Heart left ventricle (tissue), 16 donors: Measurements from ENCODE around the gene ACADVL. TPM values are rescaled to one million over a fixed set of nuclear protein-coding genes. Genes with fewer than 3 reads are reported as not detected.

Experiments
- ATAC-seq, 4 donors: fragments of 200-7000 bp; cut with Tn5 transposase; one replicate each; pipeline ENCODE4 v1.9.1; 2020 to 2022; ENCODE audit warnings: moderate library complexity in 4 of 4, mild to moderate bottlenecking in 3 of 4, moderate number of reproducible peaks in 1 of 4
- DNase-seq, 5 donors: peaks; one replicate each; pipeline ENCODE4 v3.0.0-alpha.2; 2020
- H3K27ac ChIP-seq, 12 donors: fragments of 200-600 bp; sonication (generic) in 4 of 12; one replicate each; pipeline versions ENCODE4 v1.5.0 to v1.8.0; 2016 to 2022; ENCODE audit warnings: mild to moderate bottlenecking in 2 of 12
- H3K27me3 ChIP-seq, 9 donors: fragments of 200-600 bp; sonication (generic) in 2 of 9; one replicate each; pipeline versions ENCODE4 v1.5.1 to v1.8.0; 2016 to 2022; ENCODE audit warnings: mild to moderate bottlenecking in 3 of 9
- H3K36me3 ChIP-seq, 9 donors: fragments of 200-600 bp; sonication (generic) in 2 of 9; one replicate each; pipeline versions ENCODE4 v1.5.0 to v1.8.0; 2018 to 2022; ENCODE audit warnings: mild to moderate bottlenecking in 2 of 9
- H3K4me1 ChIP-seq, 12 donors: fragments of 200-600 bp; sonication (generic) in 4 of 12; one replicate each; pipeline versions ENCODE4 v1.5.0 to v1.8.0; 2016 to 2022; ENCODE audit warnings: mild to moderate bottlenecking in 3 of 12
- H3K4me3 ChIP-seq, 12 donors: fragments of 200-600 bp; sonication (generic) in 4 of 12; one replicate each; pipeline versions ENCODE4 v1.5.0 to v1.8.0; 2017 to 2022; ENCODE audit warnings: mild to moderate bottlenecking in 9 of 12, moderate library complexity in 4 of 12
- H3K9me3 ChIP-seq, 12 donors: fragments of 200-600 bp; sonication (generic) in 4 of 12; one replicate each; pipeline versions ENCODE4 v1.5.0 to v1.8.0; 2016 to 2022; ENCODE audit warnings: mild to moderate bottlenecking in 1 of 12
- POLR2A ChIP-seq, 2 donors: fragments of 450-650 bp; IDR thresholded peaks; one replicate each; pipeline ENCODE4 v1.6.1; 2017; ENCODE audit warnings: antibody characterized with exemption in 2 of 2, mild to moderate bottlenecking in 2 of 2, moderate library complexity in 2 of 2
- WGBS, 4 donors: extraction: QIAGEN DNeasy Blood & Tissue Kit in 2 of 4; methylation state at CpG; one replicate each; pipeline versions ENCODE4 v1.1.5 to v1.1.7; 2013 to 2018; 5-methylcytosine and 5-hydroxymethylcytosine counted together
- intact Hi-C, 10 donors: fragments of 100-400 bp; cut with DNase I; formaldehyde crosslinking; loops; one replicate each; pipeline versions ENCODE4 v1.11.1 to v1.14.2; 2022
- polyA plus RNA-seq, 2 donors: library from polyadenylated mRNA; stranded (reverse); fragments of 200-250 nt; gene quantifications; one replicate each; pipeline ENCODE4 v1.2.3, GENCODE V29; 2013
- total RNA-seq, 9 donors: library from RNA; depleted of rRNA in 2 of 9; stranded (reverse); fragments of >200 nt in 2 of 9; fragmentation: NEBNext Ultra II Directional in 3 of 9; extraction: Animal tissue kit (Norgen Biotek cat#: 25700) in 3 of 9; gene quantifications; one replicate each; pipeline versions ENCODE4 v1.1.0 to v1.2.4, GENCODE V29; 2016 to 2023
- TF ChIP-seq, protein P1 (sequence below), 12 donors: fragments of 200-600 bp; sonication (generic) in 4 of 12; IDR thresholded peaks; one replicate each; pipeline versions ENCODE4 v1.5.0 to v1.8.0; 2018 to 2022; ENCODE audit warnings: antibody characterized with exemption in 12 of 12, mild to moderate bottlenecking in 5 of 12
- donor health status: ischemic (EF 13 %, LVEDD 7.1; RV severe dilation, severe dysfunction).
- donor health status: healthy with polysubstance abuse.
- donor health status: DM: no; HTN: yes; CAD: no.
- donor health status: DM: no; HTN: no; CAD: no.
- donor health status: ischemic (EF 25% LVEDD 6.9; RV normal size, moderate dysfunction).
- donor health status: ischemic (EF 25% LVEDD 5.7; RV mildly dilated, moderate dysfunction).
- donor health status: healthy.
- donor health status: DM: yes; HTN: yes; CAD: no.
- donor health status: ischemic (EF 35%, LVEDD 5.7; RV mildly dilated, moderate dysfunction).
- donor health status: nonischemic (EF 11% LVEDD 7.7; RV severe dilation, severe dysfunction).
- donor health status: DM: yes; HTN: yes; CAD: no.
- donor health status: PGD.
- donor health status: ischemic (EF 29% LVEDD 5.4; RV normal size, mild dysfunction).
- donor health status: nonischemic (EF 23%, LVEDD 6.1; RV moderate dilation, normal function).

Gene ACADVL
- total and polyA plus RNA-seq, 11 donors: 601 to 2,758 (median 1,385) TPM

DNA sequence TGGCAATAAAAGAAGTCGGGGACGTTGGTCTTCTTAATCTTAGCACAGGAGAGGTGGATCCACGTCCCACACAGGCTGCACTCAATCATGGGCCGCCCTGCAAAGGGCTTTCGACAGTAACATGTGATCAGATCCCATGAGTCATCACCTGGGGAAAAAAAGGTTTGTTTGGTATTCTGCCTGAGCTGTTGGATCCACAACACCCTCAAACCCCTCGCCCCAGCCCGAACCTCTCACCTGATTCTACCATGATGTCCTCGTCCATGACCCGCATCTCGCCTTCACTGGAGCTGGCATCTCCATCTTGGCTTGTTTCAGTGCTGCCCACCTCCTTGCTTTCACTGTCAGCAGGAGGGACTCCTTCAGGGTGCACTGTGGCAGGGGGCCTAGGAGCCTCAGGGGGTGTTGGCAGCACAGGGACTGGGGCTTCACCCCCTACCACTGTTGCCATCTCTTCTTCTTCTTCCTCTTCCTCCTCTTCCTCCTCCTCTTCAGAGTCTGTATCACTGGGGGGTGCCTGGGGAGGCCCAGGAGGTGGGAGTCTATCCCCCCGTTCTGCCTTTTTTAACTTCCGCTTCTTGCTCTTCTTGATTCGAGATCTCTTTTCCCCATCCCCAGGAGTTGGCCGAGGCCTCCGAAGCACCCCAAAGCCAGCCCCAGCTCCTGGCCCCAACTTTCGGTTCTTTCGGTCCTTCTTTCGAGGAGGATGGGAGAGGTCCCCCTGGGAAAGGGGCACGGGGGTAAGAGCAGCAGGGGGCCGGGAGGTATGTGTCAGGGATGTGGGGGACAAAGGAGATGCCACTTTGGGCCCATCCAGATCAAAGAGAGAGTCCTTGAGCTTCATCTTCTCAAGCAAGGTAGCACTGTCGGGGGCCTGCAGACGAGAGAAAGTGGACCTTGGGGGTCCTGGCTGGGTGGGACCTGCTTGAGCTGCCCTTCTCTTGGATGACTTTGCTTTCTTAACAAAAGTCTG lies 16.2 kb downstream of the ACADVL start:
- no peak overlapping the region for H3K4me3 ChIP-seq
- H3K36me3 ChIP-seq: peaks cover 0 to 38% (median 26%) of the 10 kb centered on the region in 9 donors
- intact Hi-C loops: loop anchor here in 3 of 10 donors (2.0 to 10.0 kb wide), 4 partner anchors 15 to 609 kb away; partner anchors contain the start of genes CD68 (in 1 of the 3), POLR2A (in 1 of the 3) and SLC35G6 (in 1 of the 3)
- peak overlapping the region in 1 of 12 donors; percentile 91 for H3K27ac ChIP-seq
- DNase-seq: peak in 4 of 5 donors; percentile 11 to 54 (median 22)
- TF ChIP-seq, protein P1, sequence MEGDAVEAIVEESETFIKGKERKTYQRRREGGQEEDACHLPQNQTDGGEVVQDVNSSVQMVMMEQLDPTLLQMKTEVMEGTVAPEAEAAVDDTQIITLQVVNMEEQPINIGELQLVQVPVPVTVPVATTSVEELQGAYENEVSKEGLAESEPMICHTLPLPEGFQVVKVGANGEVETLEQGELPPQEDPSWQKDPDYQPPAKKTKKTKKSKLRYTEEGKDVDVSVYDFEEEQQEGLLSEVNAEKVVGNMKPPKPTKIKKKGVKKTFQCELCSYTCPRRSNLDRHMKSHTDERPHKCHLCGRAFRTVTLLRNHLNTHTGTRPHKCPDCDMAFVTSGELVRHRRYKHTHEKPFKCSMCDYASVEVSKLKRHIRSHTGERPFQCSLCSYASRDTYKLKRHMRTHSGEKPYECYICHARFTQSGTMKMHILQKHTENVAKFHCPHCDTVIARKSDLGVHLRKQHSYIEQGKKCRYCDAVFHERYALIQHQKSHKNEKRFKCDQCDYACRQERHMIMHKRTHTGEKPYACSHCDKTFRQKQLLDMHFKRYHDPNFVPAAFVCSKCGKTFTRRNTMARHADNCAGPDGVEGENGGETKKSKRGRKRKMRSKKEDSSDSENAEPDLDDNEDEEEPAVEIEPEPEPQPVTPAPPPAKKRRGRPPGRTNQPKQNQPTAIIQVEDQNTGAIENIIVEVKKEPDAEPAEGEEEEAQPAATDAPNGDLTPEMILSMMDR (IDR thresholded peaks at IDR 0.05): no peak
- TF ChIP-seq POLR2A (IDR thresholded peaks at IDR 0.05): no peak
- no peaks in the 10 kb centered on the region for H3K9me3 ChIP-seq
- peaks cover 10 to 67% (median 39%) of the 10 kb centered on the region in 12 donors for H3K4me1 ChIP-seq
- H3K27me3 ChIP-seq: no peaks in the 10 kb centered on the region
- 84 to 87% (median 85%) methylated on average over 21 to 22 of the region's 22 CpGs for WGBS, 4 donors
- ATAC-seq: no peak

DNA sequence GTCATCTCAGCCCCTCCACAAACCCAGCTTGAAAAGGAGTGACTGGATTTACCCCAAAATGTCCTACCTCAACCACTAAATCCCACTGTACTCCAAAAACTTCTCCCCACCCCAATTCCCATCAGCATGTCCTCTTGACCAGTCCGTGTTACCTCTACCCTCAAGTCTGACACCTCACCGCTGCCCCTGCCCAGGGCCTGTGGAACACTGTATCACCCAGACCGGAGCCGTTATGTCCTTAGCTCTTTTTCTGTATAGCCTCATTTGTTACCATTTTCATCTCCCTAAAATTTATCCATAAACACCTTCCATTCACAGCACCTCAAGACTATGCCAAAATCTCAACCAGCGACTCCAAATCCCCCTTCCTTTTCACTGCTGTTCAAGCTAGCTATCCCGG lies 17.1 kb downstream of the ACADVL start:
- Histone ChIP-seq H3K27ac (peak overlapping the region in 5 of 12 donors; percentile 91 to 98 (median 95)), H3K27me3 (no peaks in the 10 kb centered on the region), H3K36me3 (peaks cover 0 to 38% (median 29%) of the 10 kb centered on the region in 9 donors), H3K4me1 (peaks cover 10 to 69% (median 44%) of the 10 kb centered on the region in 12 donors), H3K4me3 (peak overlapping the region in 2 of 12 donors; percentile 96 to 98), H3K9me3 (no peaks in the 10 kb centered on the region)
- intact Hi-C loops: loop anchor here in 3 of 10 donors (2.0 to 10.0 kb wide), 4 partner anchors 16 to 608 kb away; partner anchors contain the start of genes CD68 (in 1 of the 3), POLR2A (in 1 of the 3) and SLC35G6 (in 1 of the 3)
- ATAC-seq (no peak), DNase-seq (peak in 1 of 5 donors; percentile 24)
- 87 to 89% (median 88%) methylated on average over 6 of the region's 6 CpGs for WGBS, 4 donors
- no peak for TF ChIP-seq POLR2A (IDR thresholded peaks at IDR 0.05)
- TF ChIP-seq, protein P1 (IDR thresholded peaks at IDR 0.05): no peak

DNA sequence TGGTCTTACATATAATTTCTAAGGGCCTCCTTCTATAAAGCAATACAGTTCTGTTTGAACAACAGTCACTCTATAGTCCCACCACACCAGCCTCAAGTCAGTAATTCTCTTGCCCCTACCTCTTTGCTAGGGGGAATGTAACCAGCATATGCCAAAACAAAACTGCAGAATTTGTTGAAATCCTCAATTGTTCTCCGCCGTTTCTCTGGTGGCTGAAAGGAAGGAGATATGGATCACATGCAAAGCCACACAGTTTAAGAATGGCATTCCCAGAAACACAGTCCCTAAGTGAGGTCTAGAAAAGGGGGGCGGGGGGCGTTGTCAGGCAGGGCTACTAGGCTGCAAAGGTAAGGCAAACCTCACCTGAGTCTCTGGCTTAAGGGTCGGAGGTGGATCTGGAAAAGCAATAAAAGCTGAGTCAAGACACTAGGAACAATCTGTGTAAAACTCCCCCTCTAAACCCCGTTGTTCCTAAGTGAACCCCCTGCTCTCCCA lies 17.6 kb downstream of the ACADVL start:
- Histone ChIP-seq H3K27me3 (no peaks in the 10 kb centered on the region), H3K4me3 (peak overlapping the region; percentile 66 to 98 (median 90)), H3K9me3 (no peaks in the 10 kb centered on the region), H3K36me3 (peaks cover 0 to 38% (median 29%) of the 10 kb centered on the region in 9 donors), H3K4me1 (peaks cover 10 to 64% (median 42%) of the 10 kb centered on the region in 12 donors), H3K27ac (peak overlapping the region; percentile 57 to 98 (median 94))
- WGBS, 4 donors: 27 to 29% (median 29%) methylated on average over 6 of the region's 6 CpGs
- intact Hi-C loops: loop anchor here in 3 of 10 donors (2.0 to 10.0 kb wide), 4 partner anchors 17 to 607 kb away; partner anchors contain the start of genes CD68 (in 1 of the 3), POLR2A (in 1 of the 3) and SLC35G6 (in 1 of the 3)
- no peak for DNase-seq
- no peak for TF ChIP-seq POLR2A (IDR thresholded peaks at IDR 0.05)
- TF ChIP-seq, protein P1 (IDR thresholded peaks at IDR 0.05): no peak
- no peak for ATAC-seq
